Fibroblast of lung (primary cell): Measurements from ENCODE around the gene PRPF4. TPM values are rescaled to one million over a fixed set of nuclear protein-coding genes. Genes with fewer than 3 reads are reported as not detected.

Experiments
- DNase-seq, 2 donors: peaks; one replicate each; pipeline versions ENCODE4 v3.0.0 to v3.0.0-alpha.2; 2010; ENCODE audit warnings: low read depth in 2 of 2
- H2AFZ ChIP-seq: 2 replicates; pipeline ENCODE4 v1.5.1; 2012; ENCODE audit warnings: low read length, control low read depth, inconsistent platforms
- H3K27ac ChIP-seq: 2 replicates; pipeline ENCODE4 v1.5.1; 2011; ENCODE audit warnings: low read length, control low read depth; ENCODE audit not compliant: insufficient read depth
- H3K27me3 ChIP-seq: 2 replicates; pipeline ENCODE4 v1.5.1; 2011; ENCODE audit warnings: mild to moderate bottlenecking, low read length; ENCODE audit not compliant: control insufficient read depth, insufficient read depth
- H3K36me3 ChIP-seq: 2 replicates; pipeline ENCODE4 v1.5.1; 2011; ENCODE audit warnings: low read length; ENCODE audit not compliant: control insufficient read depth, insufficient read depth
- H3K4me1 ChIP-seq: 2 replicates; pipeline ENCODE4 v1.5.1; 2011; ENCODE audit warnings: low read length; ENCODE audit not compliant: control insufficient read depth, insufficient read depth; ENCODE audit errors: extremely low read depth
- H3K4me2 ChIP-seq: 2 replicates; pipeline ENCODE4 v1.5.1; 2011; ENCODE audit warnings: low read length, control low read depth; ENCODE audit not compliant: insufficient read depth; ENCODE audit errors: extremely low read depth
- H3K4me3 ChIP-seq, 4 experiments: fragments of 200-600 bp in 1 of 4; sonication (generic) in 1 of 4; replicated peaks in 1 of 4; 2 replicates each; pipeline ENCODE4 v1.5.1; 2011 to 2016; ENCODE audit warnings: low read length in 4 of 4, low read depth in 3 of 4, mild to moderate bottlenecking in 3 of 4, control low read depth in 2 of 4, inconsistent platforms in 1 of 4, mixed read lengths in 1 of 4; ENCODE audit not compliant: insufficient read depth in 1 of 4; ENCODE audit errors: control extremely low read depth in 1 of 4
- H3K79me2 ChIP-seq: 2 replicates; pipeline ENCODE4 v1.5.1; 2012; ENCODE audit warnings: mild to moderate bottlenecking, low read length, inconsistent platforms; ENCODE audit not compliant: control insufficient read depth, insufficient read depth
- H3K9ac ChIP-seq: 2 replicates; pipeline ENCODE4 v1.5.1; 2011; ENCODE audit warnings: mild to moderate bottlenecking, low read length, control low read depth; ENCODE audit not compliant: insufficient read depth
- H3K9me3 ChIP-seq: 2 replicates; pipeline ENCODE4 v1.5.1; 2012; ENCODE audit warnings: low read depth, low read length; ENCODE audit not compliant: control insufficient read depth, insufficient read depth
- H4K20me1 ChIP-seq: 2 replicates; pipeline ENCODE4 v1.5.1; 2011; ENCODE audit warnings: low read length; ENCODE audit not compliant: control insufficient read depth, insufficient read depth; ENCODE audit errors: extremely low read depth
- CTCF ChIP-seq, 2 donors: IDR thresholded peaks in 1 of 2; conservative IDR thresholded peaks in 1 of 2; 1 replicate in 1 of 2; 2 replicates in 1 of 2; pipeline ENCODE4 v1.5.1; 2011 to 2012; ENCODE audit warnings: low read length in 2 of 2, control low read depth in 1 of 2, inconsistent platforms in 1 of 2, low read depth in 1 of 2, mild to moderate bottlenecking in 1 of 2
- EZH2 ChIP-seq: IDR thresholded peaks from 2 replicates; pipeline ENCODE4 v1.5.1; 2012; ENCODE audit warnings: low read length, control low read depth, mild to moderate bottlenecking; ENCODE audit errors: missing control alignments
- polyA plus RNA-seq, 2 donors: library from polyadenylated mRNA; depleted of rRNA in 1 of 2; stranded (reverse) in 1 of 2; unstranded in 1 of 2; fragments of >200 nt; gene quantifications; 2 replicates each; pipeline ENCODE4 v1.2.1, GENCODE V29; 2011 to 2012; ENCODE audit warnings: missing spikeins in 1 of 2
- total RNA-seq: library from RNA; depleted of rRNA; stranded (reverse); fragments of >200 nt; gene quantifications from 2 replicates; pipeline ENCODE4 v1.2.1, GENCODE V29; 2014

The PRPF4 gene
- total and polyA plus RNA-seq, 2 donors (not counting 1 experiment from before 2014, with no cell fraction given), result 19.5 to 25.1 TPM

GRCh38 chr9:113274474-113275156 lies 843 bp upstream of the PRPF4 start:
- Histone ChIP-seq H3K4me2 (peak overlapping the region; percentile 90), H3K36me3 (peaks cover 2% of the 10 kb centered on the region), H4K20me1 (no peaks in the 10 kb centered on the region), H3K4me3 (peak overlapping the region; percentile 64 to 87 (median 74)), H3K9me3 (no peaks in the 10 kb centered on the region), H2AFZ (peak overlapping the region; percentile 54), H3K27ac (peak overlapping the region; percentile 95), H3K79me2 (peaks cover 25% of the 10 kb centered on the region), H3K4me1 (peaks cover 5% of the 10 kb centered on the region), H3K9ac (peak overlapping the region; percentile 89), H3K27me3 (no peaks in the 10 kb centered on the region)
- peak; percentile 43 to 76 for DNase-seq
- TF ChIP-seq EZH2, result no peak
- peak; percentile 47 to 70 for TF ChIP-seq CTCF (conservative IDR thresholded peaks at IDR 0.05 in 1 of 2, IDR thresholded peaks at IDR 0.05 in 1 of 2; ENCODE audit: low read depth in 1 of 2, low read length in 2 of 2)

GRCh38 chr9:113278840-113279239 lies 3.4 kb downstream of the PRPF4 start:
- Histone ChIP-seq H3K36me3 (peaks cover 6% of the 10 kb centered on the region), H3K4me2 (no peak overlapping the region), H3K9me3 (no peaks in the 10 kb centered on the region), H3K9ac (no peak overlapping the region), H3K4me1 (peaks cover 5% of the 10 kb centered on the region), H3K79me2 (peaks cover 24% of the 10 kb centered on the region), H4K20me1 (no peaks in the 10 kb centered on the region), H3K27me3 (no peaks in the 10 kb centered on the region), H3K4me3 (no peak overlapping the region), H3K27ac (no peak overlapping the region), H2AFZ (no peak overlapping the region)
- DNase-seq, result no peak
- TF ChIP-seq EZH2, result no peak
- no peak for TF ChIP-seq CTCF (conservative IDR thresholded peaks at IDR 0.05 in 1 of 2, IDR thresholded peaks at IDR 0.05 in 1 of 2; ENCODE audit: low read depth in 1 of 2, low read length in 2 of 2)

GRCh38 chr9:113281356-113281755 lies 5.9 kb downstream of the PRPF4 start:
- peaks cover 8% of the 10 kb centered on the region for H3K79me2 ChIP-seq
- H3K4me2 ChIP-seq, result no peak overlapping the region
- no peaks in the 10 kb centered on the region for H4K20me1 ChIP-seq
- H3K4me3 ChIP-seq, result no peak overlapping the region
- no peaks in the 10 kb centered on the region for H3K27me3 ChIP-seq
- H3K36me3 ChIP-seq, result peaks cover 10% of the 10 kb centered on the region
- H3K4me1 ChIP-seq, result no peaks in the 10 kb centered on the region
- no peak overlapping the region for H3K9ac ChIP-seq
- DNase-seq, result no peak
- TF ChIP-seq EZH2 (no peak), CTCF (conservative IDR thresholded peaks at IDR 0.05 in 1 of 2, IDR thresholded peaks at IDR 0.05 in 1 of 2; ENCODE audit: low read depth in 1 of 2, low read length in 2 of 2) (no peak)
- no peak overlapping the region for H3K27ac ChIP-seq
- no peak overlapping the region for H2AFZ ChIP-seq
- no peaks in the 10 kb centered on the region for H3K9me3 ChIP-seq
